ENCODE results near the gene ZNF473. TPM values are rescaled to one million over a fixed set of nuclear protein-coding genes. Genes with fewer than 3 reads are reported as not detected.
A peak's percentile ranks its signal among the peaks of the same experiment; 100 is the strongest.

ZNF473 gene
- total RNA-seq (1 to 10 TPM; 7.0 to 8.9 TPM), total RNA-seq (11.8 to 27.7 reads per million in 2 donors)

GRCh38 chr19:50025794-50026549 is at the start of gene ZNF473:
ZNF473 (plus strand) TSS chr19:50026005; CDS start chr19:50031083, 5,078 bp downstream.
- H3K27me3 Mint-ChIP-seq: no peaks in the 10 kb centered on the region
- ATAC-seq: peak; percentile 80
- H3K27ac Mint-ChIP-seq: peak within 1 kb of the TSS; percentile 95
- H3K36me3 Mint-ChIP-seq (ENCODE audit: low read depth): no peaks in the 10 kb centered on the region
- peaks cover 31% of the 10 kb centered on the region for H3K4me1 Mint-ChIP-seq
- no peaks in the 10 kb centered on the region for H3K9me3 ChIP-seq (ENCODE audit: control insufficient read depth, low read length, poor library complexity, severe bottlenecking)
- peak; percentile 80 to 90 (median 85) for DNase-seq
- peak within 1 kb of the TSS; percentile 98 for H3K4me3 Mint-ChIP-seq

- H3K4me3 Mint-ChIP-seq: no peak overlapping the region
- no peaks in the 10 kb centered on the region for H3K9me3 ChIP-seq (ENCODE audit: control insufficient read depth, low read length, poor library complexity, severe bottlenecking)
- ATAC-seq: no peak
- H3K27me3 Mint-ChIP-seq: no peaks in the 10 kb centered on the region
- H3K4me1 Mint-ChIP-seq: peaks cover 4% of the 10 kb centered on the region
- no peaks in the 10 kb centered on the region for H3K36me3 Mint-ChIP-seq (ENCODE audit: low read depth)
- peak overlapping the region; percentile 72 for H3K27ac Mint-ChIP-seq
- no peak for DNase-seq
Observed at GRCh38 chr19:49976496-49976895, 49.3 kb upstream of the ZNF473 start.

DNA sequence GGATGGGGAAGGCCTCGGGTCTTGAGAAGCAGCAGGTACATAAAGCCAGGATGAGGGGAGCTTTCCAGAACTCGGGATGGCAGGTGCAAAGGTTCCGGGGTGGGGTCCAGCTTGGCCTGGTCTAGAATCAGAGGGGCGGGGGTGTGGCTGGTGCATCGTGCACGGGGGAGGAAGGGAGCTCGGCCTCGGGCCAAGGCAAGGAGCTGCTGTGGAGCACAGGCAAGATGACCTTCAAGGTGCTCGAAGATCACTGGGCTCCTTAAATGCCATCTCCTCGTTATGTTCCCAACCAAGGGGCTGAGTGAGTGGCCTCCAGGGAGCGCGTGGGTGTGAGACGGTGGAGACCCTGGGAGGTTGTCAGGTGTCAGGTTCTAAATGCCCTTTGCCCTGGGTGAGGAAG is 48.7 kb upstream of the ZNF473 start:
- no peaks in the 10 kb centered on the region for H3K9me3 ChIP-seq (ENCODE audit: control insufficient read depth, low read length, poor library complexity, severe bottlenecking)
- DNase-seq: no peak
- H3K4me3 Mint-ChIP-seq: no peak overlapping the region
- no peaks in the 10 kb centered on the region for H3K27me3 Mint-ChIP-seq
- no peak for ATAC-seq
- peaks cover 4% of the 10 kb centered on the region for H3K4me1 Mint-ChIP-seq
- no peaks in the 10 kb centered on the region for H3K36me3 Mint-ChIP-seq (ENCODE audit: low read depth)
- peak overlapping the region; percentile 72 for H3K27ac Mint-ChIP-seq

DNA sequence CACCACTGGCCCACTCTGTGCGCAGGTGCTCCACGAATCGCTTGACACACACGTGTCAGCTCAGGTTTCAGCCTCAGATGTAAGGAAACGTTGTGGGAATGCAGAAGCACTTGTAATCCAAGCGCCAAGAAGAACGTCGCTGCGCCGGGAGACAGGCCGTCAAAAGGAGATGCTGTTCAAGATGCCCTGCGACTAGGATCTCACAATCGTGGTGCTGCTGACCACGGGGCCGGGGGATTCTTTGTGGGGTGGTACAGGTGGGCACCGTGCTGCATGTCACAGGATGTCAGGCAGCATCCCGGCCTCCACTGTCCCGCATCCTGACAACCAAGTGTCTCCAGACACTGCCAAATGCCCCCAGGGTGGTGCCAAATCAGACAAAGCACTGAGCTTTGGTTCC is 47.9 kb upstream of the ZNF473 start:
- peak overlapping the region; percentile 72 for H3K27ac Mint-ChIP-seq
- no peaks in the 10 kb centered on the region for H3K27me3 Mint-ChIP-seq
- H3K4me3 Mint-ChIP-seq: no peak overlapping the region

DNA sequence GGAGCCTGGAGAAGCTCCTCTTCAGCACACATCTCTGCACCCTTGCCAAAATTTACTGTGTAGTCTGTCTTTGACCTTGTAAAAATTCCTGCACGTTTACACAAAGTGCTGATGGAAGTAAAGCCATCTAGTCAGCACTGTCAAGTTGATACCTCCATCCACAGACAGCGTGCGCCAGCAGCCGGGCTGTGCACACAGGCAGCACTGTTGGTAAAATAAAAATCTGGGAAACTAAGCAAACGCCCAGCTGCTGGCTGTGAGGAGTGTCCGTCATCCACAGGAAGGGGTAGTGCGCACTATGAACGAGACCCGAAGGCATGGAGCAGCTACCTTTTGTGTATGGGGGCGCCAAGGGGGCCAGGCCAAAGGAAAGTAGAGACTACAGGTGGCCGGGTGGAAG is 47.5 kb upstream of the ZNF473 start:
- no peak overlapping the region for H3K4me3 Mint-ChIP-seq
- H3K36me3 Mint-ChIP-seq (ENCODE audit: low read depth): no peaks in the 10 kb centered on the region
- ATAC-seq (no peak), DNase-seq (no peak)
- no peaks in the 10 kb centered on the region for H3K27me3 Mint-ChIP-seq
- H3K9me3 ChIP-seq (ENCODE audit: control insufficient read depth, low read length, poor library complexity, severe bottlenecking): no peaks in the 10 kb centered on the region
- H3K27ac Mint-ChIP-seq: no peak overlapping the region
- H3K4me1 Mint-ChIP-seq: peaks cover 6% of the 10 kb centered on the region

More for the DNA sequence above, 47.9 kb upstream of the ZNF473 start:
- H3K9me3 ChIP-seq (ENCODE audit: control insufficient read depth, low read length, poor library complexity, severe bottlenecking): no peaks in the 10 kb centered on the region
- ATAC-seq: no peak
- DNase-seq: no peak
- Mint-ChIP-seq H3K4me1 (peaks cover 6% of the 10 kb centered on the region), H3K36me3 (ENCODE audit: low read depth) (no peaks in the 10 kb centered on the region)

- no peaks in the 10 kb centered on the region for H3K9me3 ChIP-seq (ENCODE audit: control insufficient read depth, low read length, poor library complexity, severe bottlenecking)
- Mint-ChIP-seq H3K4me3 (no peak overlapping the region), H3K4me1 (peaks cover 11% of the 10 kb centered on the region), H3K27me3 (no peaks in the 10 kb centered on the region), H3K36me3 (ENCODE audit: low read depth) (no peaks in the 10 kb centered on the region), H3K27ac (no peak overlapping the region)
- ATAC-seq (no peak), DNase-seq (no peak)
Observed at GRCh38 chr19:49981603-49982593, 43.9 kb upstream of the ZNF473 start.

GRCh38 chr19:49983645-49984229 is 42.1 kb upstream of the ZNF473 start:
- peaks cover 14% of the 10 kb centered on the region for H3K4me1 Mint-ChIP-seq
- H3K27ac Mint-ChIP-seq: no peak overlapping the region
- H3K4me3 Mint-ChIP-seq: peak overlapping the region; percentile 58
- H3K27me3 Mint-ChIP-seq: no peaks in the 10 kb centered on the region
- peak; percentile 75 for ATAC-seq
- H3K9me3 ChIP-seq (ENCODE audit: control insufficient read depth, low read length, poor library complexity, severe bottlenecking): no peaks in the 10 kb centered on the region
- H3K36me3 Mint-ChIP-seq (ENCODE audit: low read depth): peaks cover 3% of the 10 kb centered on the region
- DNase-seq: peak; percentile 61 to 78 (median 61)

DNA sequence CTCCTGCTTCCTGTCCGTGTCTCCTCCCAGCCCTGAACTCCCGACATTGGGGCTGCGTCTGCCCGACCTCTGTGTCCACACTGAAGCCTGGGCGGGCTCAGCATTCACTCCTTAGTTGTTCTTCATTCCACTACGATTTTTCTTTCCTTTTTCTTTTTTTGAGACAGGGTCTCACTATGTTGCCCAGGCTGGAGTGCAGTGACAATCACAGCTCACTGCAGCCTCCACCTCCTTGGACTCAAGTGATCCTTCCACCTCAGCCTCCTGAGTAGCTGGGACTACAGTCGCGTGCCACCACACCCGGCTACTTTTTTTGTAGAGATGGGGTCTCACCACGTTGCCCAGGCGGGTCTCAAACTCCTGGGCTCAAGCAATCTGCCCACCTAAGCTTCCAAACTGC is 41.3 kb upstream of the ZNF473 start:
- no peak for DNase-seq
- no peaks in the 10 kb centered on the region for H3K9me3 ChIP-seq (ENCODE audit: control insufficient read depth, low read length, poor library complexity, severe bottlenecking)
- H3K27ac Mint-ChIP-seq: peak overlapping the region; percentile 56
- H3K4me1 Mint-ChIP-seq: peaks cover 14% of the 10 kb centered on the region
- no peak overlapping the region for H3K4me3 Mint-ChIP-seq
- ATAC-seq: no peak
- no peaks in the 10 kb centered on the region for H3K27me3 Mint-ChIP-seq
- peaks cover 3% of the 10 kb centered on the region for H3K36me3 Mint-ChIP-seq (ENCODE audit: low read depth)

DNA sequence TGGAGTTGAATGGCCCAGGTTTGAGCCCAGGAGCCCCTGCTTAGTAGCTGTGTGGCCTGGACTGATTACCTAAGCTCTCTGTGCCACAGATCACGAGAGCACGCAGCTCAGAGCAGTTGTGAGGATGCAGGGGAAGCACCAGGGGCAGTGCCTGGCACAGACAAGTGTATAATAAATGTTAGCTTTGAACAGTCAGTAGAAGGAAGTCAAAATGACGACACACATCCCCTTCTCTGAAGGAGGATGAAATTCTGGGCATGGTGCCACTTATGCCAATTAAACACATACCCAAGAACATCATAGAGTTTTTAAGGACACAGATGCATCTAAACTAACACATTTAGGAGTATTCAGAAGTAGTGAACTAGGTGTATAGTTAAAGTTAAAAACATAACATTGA is 39.9 kb upstream of the ZNF473 start:
- peak overlapping the region; percentile 55 for H3K4me3 Mint-ChIP-seq
- H3K9me3 ChIP-seq (ENCODE audit: control insufficient read depth, low read length, poor library complexity, severe bottlenecking): no peaks in the 10 kb centered on the region
- peaks cover 3% of the 10 kb centered on the region for H3K36me3 Mint-ChIP-seq (ENCODE audit: low read depth)
- DNase-seq (no peak), ATAC-seq (no peak)
- H3K27ac Mint-ChIP-seq: peak overlapping the region; percentile 82
- H3K27me3 Mint-ChIP-seq: no peaks in the 10 kb centered on the region
- peaks cover 14% of the 10 kb centered on the region for H3K4me1 Mint-ChIP-seq

DNA sequence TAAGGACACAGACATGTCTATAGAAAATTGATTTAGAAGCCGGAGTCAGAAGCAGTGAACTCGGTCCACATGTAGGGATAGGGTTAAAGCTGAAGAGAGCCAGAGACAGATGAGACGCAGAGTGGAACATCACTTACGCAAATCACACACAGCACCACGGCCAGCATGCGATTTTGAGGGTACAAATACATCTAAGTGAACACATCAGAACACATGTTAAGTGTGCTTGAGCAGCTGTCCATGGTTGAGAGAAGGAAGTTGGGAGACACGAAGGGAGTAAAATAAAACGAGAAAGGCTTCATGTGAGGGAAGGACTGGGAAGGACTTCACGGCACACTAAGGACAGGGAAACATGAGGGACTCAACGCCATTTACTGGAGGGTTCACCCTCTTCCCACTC is 39.5 kb upstream of the ZNF473 start:
- Mint-ChIP-seq H3K36me3 (ENCODE audit: low read depth) (peaks cover 3% of the 10 kb centered on the region), H3K4me1 (peaks cover 14% of the 10 kb centered on the region), H3K4me3 (peak overlapping the region; percentile 55), H3K27ac (peak overlapping the region; percentile 82), H3K27me3 (no peaks in the 10 kb centered on the region)
- DNase-seq (no peak), ATAC-seq (no peak)
- H3K9me3 ChIP-seq (ENCODE audit: control insufficient read depth, low read length, poor library complexity, severe bottlenecking): no peaks in the 10 kb centered on the region

- Mint-ChIP-seq H3K27me3 (no peaks in the 10 kb centered on the region), H3K36me3 (ENCODE audit: low read depth) (peaks cover 3% of the 10 kb centered on the region), H3K27ac (peak overlapping the region; percentile 2), H3K4me1 (peaks cover 14% of the 10 kb centered on the region), H3K4me3 (peak overlapping the region; percentile 46)
- DNase-seq (peak; percentile 56 to 81 (median 70)), ATAC-seq (peak; percentile 86)
- no peaks in the 10 kb centered on the region for H3K9me3 ChIP-seq (ENCODE audit: control insufficient read depth, low read length, poor library complexity, severe bottlenecking)
Observed at GRCh38 chr19:49987159-49987698, 38.6 kb upstream of the ZNF473 start.

DNA sequence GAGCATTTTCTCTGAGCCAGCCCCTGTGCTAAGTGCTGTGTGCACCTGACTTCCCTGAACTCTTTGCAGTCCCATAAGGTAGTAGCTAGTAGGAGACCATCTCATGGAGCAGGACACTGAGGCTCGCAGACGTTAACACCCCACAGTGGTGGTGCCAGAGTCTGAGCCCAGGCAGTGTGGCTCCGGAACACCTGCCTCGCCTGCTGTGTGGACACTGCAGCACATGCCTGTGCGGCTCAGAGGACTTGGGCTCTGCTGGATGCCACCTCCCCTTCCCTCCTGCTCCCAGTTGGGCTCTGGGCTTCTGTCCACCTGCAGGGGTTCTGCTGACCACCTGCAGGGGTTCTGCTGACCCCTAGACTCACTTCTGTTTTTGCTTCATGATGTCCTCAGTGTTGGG is 37.8 kb upstream of the ZNF473 start:
- Mint-ChIP-seq H3K27ac (no peak overlapping the region), H3K36me3 (ENCODE audit: low read depth) (peaks cover 3% of the 10 kb centered on the region), H3K4me1 (peaks cover 11% of the 10 kb centered on the region), H3K4me3 (no peak overlapping the region), H3K27me3 (no peaks in the 10 kb centered on the region)
- ATAC-seq (no peak), DNase-seq (no peak)
- H3K9me3 ChIP-seq (ENCODE audit: control insufficient read depth, low read length, poor library complexity, severe bottlenecking): no peaks in the 10 kb centered on the region

DNA sequence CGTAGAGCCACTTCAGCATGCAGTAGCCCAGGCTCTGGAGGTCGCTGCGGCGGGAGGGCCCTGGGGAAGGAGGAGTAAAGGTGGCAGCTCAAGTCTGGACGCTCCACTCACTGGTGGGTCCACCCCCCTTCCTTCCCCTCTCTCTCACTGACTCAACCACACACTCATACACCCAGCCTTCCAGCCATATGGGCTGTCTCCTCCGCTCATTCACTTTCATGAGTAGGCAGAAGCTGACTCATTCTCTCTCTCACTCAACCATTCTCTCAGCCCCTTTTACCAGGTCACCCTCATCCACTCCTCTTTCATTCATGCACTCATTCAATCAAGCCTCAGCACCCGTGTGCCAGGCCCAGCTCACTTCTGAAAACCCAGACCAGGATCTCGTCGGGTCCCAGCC is 37.4 kb upstream of the ZNF473 start:
- no peak overlapping the region for H3K4me3 Mint-ChIP-seq
- no peaks in the 10 kb centered on the region for H3K9me3 ChIP-seq (ENCODE audit: control insufficient read depth, low read length, poor library complexity, severe bottlenecking)
- ATAC-seq (no peak), DNase-seq (no peak)
- H3K4me1 Mint-ChIP-seq: peaks cover 11% of the 10 kb centered on the region
- peaks cover 3% of the 10 kb centered on the region for H3K36me3 Mint-ChIP-seq (ENCODE audit: low read depth)
- H3K27me3 Mint-ChIP-seq: no peaks in the 10 kb centered on the region
- no peak overlapping the region for H3K27ac Mint-ChIP-seq

Measured in T-helper 17 cell (primary cell).